Measurements from ENCODE around the gene ATP2A1. TPM values are rescaled to one million over a fixed set of nuclear protein-coding genes. Genes with fewer than 3 reads are reported as not detected.

ATP2A1 gene
- total and polyA plus RNA-seq, 12 donors: 0.05 to 1.2 (median 0.88) TPM; not detected in 1

GRCh38 chr16:28901862-28902261 lies 23.6 kb downstream of the ATP2A1 start:
- no peak overlapping the region for H3K27ac ChIP-seq
- H3K4me3 ChIP-seq: no peak overlapping the region
- no peaks in the 10 kb centered on the region for H3K9me3 ChIP-seq (replicated peaks in 1 of 3)
- no peaks in the 10 kb centered on the region for H3K4me1 ChIP-seq (replicated peaks in 1 of 2)
- no peaks in the 10 kb centered on the region for H3K27me3 ChIP-seq
- DNase-seq: no peak
- WGBS, 4 donors: 85 to 90% (median 89%) methylated on average over 3 to 15 of the region's 15 CpGs
- peaks cover 0 to 18% of the 10 kb centered on the region in 2 donors for H3K36me3 ChIP-seq (replicated peaks in 1 of 2)
- TF ChIP-seq POLR2A (IDR thresholded peaks at IDR 0.05) (no peak), CTCF (IDR thresholded peaks at IDR 0.05) (no peak)
- intact Hi-C loops (cut with DNase I): no loop called here

- no peak for DNase-seq
- 55 to 73% (median 68%) methylated on average over 10 to 11 of the region's 11 CpGs for WGBS, 4 donors
- peaks cover 0 to 18% of the 10 kb centered on the region in 2 donors for H3K36me3 ChIP-seq (replicated peaks in 1 of 2)
- TF ChIP-seq POLR2A (IDR thresholded peaks at IDR 0.05) (no peak), CTCF (IDR thresholded peaks at IDR 0.05) (no peak)
- H3K9me3 ChIP-seq (replicated peaks in 1 of 3): no peaks in the 10 kb centered on the region
- intact Hi-C loops (cut with DNase I): no loop called here
- no peaks in the 10 kb centered on the region for H3K4me1 ChIP-seq (replicated peaks in 1 of 2)
- no peak overlapping the region for H3K27ac ChIP-seq
- H3K4me3 ChIP-seq: no peak overlapping the region
- H3K27me3 ChIP-seq: no peaks in the 10 kb centered on the region
These were observed 24.6 kb downstream of the ATP2A1 start for GRCh38 chr16:28902909-28903308.

- intact Hi-C loops (cut with DNase I): no loop called here
- WGBS, 4 donors: 78 to 88% (median 78%) methylated on average over 16 to 29 of the region's 29 CpGs
- H3K36me3 ChIP-seq (replicated peaks in 1 of 2): peaks cover 0 to 22% of the 10 kb centered on the region in 2 donors
- no peak overlapping the region for H3K27ac ChIP-seq
- H3K4me1 ChIP-seq (replicated peaks in 1 of 2): no peaks in the 10 kb centered on the region
- no peak for DNase-seq
- no peaks in the 10 kb centered on the region for H3K9me3 ChIP-seq (replicated peaks in 1 of 3)
- H3K27me3 ChIP-seq: no peaks in the 10 kb centered on the region
- no peak overlapping the region for H3K4me3 ChIP-seq
- no peak for TF ChIP-seq CTCF (IDR thresholded peaks at IDR 0.05)
- no peak for TF ChIP-seq POLR2A (IDR thresholded peaks at IDR 0.05)
These were observed 25.2 kb downstream of the ATP2A1 start for GRCh38 chr16:28903344-28904042.

GRCh38 chr16:28904363-28904762 lies 26.1 kb downstream of the ATP2A1 start:
- H3K4me1 ChIP-seq (replicated peaks in 1 of 2): no peaks in the 10 kb centered on the region
- H3K27ac ChIP-seq: no peak overlapping the region
- peaks cover 0 to 29% of the 10 kb centered on the region in 2 donors for H3K36me3 ChIP-seq (replicated peaks in 1 of 2)
- WGBS, 4 donors: 81 to 88% (median 87%) methylated on average over 4 to 14 of the region's 14 CpGs
- H3K4me3 ChIP-seq: no peak overlapping the region
- DNase-seq: no peak
- intact Hi-C loops (cut with DNase I): no loop called here
- TF ChIP-seq POLR2A (IDR thresholded peaks at IDR 0.05) (no peak), CTCF (IDR thresholded peaks at IDR 0.05) (no peak)
- H3K9me3 ChIP-seq (replicated peaks in 1 of 3): no peaks in the 10 kb centered on the region
- H3K27me3 ChIP-seq: no peaks in the 10 kb centered on the region

All from adrenal gland (tissue), 12 donors.